ENCODE measurements around the gene CHST3. TPM values are rescaled to one million over a fixed set of nuclear protein-coding genes. Genes with fewer than 3 reads are reported as not detected.
"Not testable (repeated sequence)": the region's sequence is repeated elsewhere in the genome, so short reads cannot be mapped to it uniquely, and the experiment has no call there.

CHST3 gene
- polyA plus RNA-seq, 2 of the 4 experiments (the other 2 are of a cell fraction), result 12.8 to 23.1 TPM

GRCh38 chr10:71984809-71985388 is 20.7 kb downstream of the CHST3 start (continued):
- no peak for TF ChIP-seq USF2 (IDR thresholded peaks at IDR 0.05)
- TF ChIP-seq, protein P1, sequence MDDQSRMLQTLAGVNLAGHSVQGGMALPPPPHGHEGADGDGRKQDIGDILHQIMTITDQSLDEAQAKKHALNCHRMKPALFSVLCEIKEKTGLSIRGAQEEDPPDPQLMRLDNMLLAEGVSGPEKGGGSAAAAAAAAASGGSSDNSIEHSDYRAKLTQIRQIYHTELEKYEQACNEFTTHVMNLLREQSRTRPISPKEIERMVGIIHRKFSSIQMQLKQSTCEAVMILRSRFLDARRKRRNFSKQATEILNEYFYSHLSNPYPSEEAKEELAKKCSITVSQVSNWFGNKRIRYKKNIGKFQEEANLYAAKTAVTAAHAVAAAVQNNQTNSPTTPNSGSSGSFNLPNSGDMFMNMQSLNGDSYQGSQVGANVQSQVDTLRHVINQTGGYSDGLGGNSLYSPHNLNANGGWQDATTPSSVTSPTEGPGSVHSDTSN (IDR thresholded peaks at IDR 0.05), result no peak
- TF ChIP-seq SREBF2 (IDR thresholded peaks at IDR 0.05), result no peak

DNA sequence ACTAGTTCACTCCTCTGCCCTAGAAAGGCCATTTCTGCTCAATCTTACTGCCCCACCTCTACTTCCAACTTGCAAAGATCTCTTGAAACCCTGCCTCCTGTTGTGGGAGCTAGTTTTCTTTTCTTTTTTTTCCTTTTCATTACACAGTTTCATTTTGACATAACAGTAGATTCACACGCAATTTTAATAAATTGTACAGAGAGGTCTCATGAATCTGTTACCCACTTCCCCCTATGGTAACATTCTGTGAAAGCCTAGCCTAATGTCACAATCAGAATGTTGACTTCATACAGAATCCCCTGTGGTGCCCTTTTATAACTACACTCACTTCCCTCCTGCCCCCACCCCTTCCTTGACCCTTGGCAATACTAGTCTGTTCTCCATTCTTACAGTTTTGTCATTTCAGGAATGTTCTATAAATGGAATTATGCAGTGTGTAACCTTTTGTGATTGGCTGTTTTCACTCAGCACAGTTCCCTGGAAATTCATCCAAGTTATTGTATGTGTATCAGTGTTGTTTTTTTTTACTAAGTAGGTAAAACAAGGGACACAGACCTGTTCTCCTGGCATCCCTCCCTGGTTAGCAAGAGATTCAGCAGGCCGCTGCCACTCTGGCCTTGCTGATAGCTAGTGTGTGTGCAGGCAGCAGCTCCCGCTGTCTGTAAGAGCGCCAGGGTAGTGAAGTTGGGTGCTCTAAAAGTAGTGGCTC is 21.5 kb downstream of the CHST3 start:
- FAIRE-seq (no peak), ATAC-seq (peak; percentile 19 to 47; a peak in 3 of 6 replicates), DNase-seq (ENCODE audit: low read depth in 1 of 2, low spot score in 1 of 2) (no peak)
- Histone ChIP-seq H3K4me2 (no peak overlapping the region), H3K4me3 (no peak overlapping the region), H3K4me1 (peaks cover 24% of the 10 kb centered on the region), H3K9me3 (0 out of 3 replicates have a peak, but pooled peaks cover 3% of the 10 kb centered on the region), H3K27ac (peak overlapping the region in 1 of 2 experiments; percentile 47; a peak in 2 of 6 replicates)
- POLR2A ChIA-PET, result no interaction called here
- CTCF ChIA-PET, result interaction anchor here (0.6 to 8.7 kb wide), 6 partner anchors 10 to 193 kb away, joined by 3 to 48 read pairs (median 6); no protein-coding TSS in a partner anchor
- TF ChIP-seq ZC3H11A (IDR thresholded peaks at IDR 0.05) (no peak), CHD2 (IDR thresholded peaks at IDR 0.05; ENCODE audit: low read length, partially characterized antibody) (no peak), CHD4 (IDR thresholded peaks at IDR 0.05; ENCODE audit: borderline replicate concordance) (no peak), HMGXB4 (CRISPR knock-in tag; IDR thresholded peaks at IDR 0.05; ENCODE audit: borderline replicate concordance) (no peak), EHF (CRISPR knock-in tag; IDR thresholded peaks at IDR 0.05) (no peak), TFCP2L1 (CRISPR knock-in tag; IDR thresholded peaks at IDR 0.05) (no peak), RNF2 (IDR thresholded peaks at IDR 0.05; ENCODE audit: borderline replicate concordance, low read depth) (no peak), MAX (IDR thresholded peaks at IDR 0.05) (no peak), FOSB (CRISPR knock-in tag; IDR thresholded peaks at IDR 0.05) (no peak), FOXS1 (CRISPR knock-in tag; IDR thresholded peaks at IDR 0.05) (no peak), MYC (IDR thresholded peaks at IDR 0.05; ENCODE audit: borderline replicate concordance, low read length) (no peak), EP300 (IDR thresholded peaks at IDR 0.05) (no peak), NPAS2 (CRISPR knock-in tag; IDR thresholded peaks at IDR 0.05; ENCODE audit: borderline replicate concordance) (no peak), HEYL (CRISPR knock-in tag; IDR thresholded peaks at IDR 0.05) (no peak), NR3C1 (IDR thresholded peaks at IDR 0.05) (no peak), MAZ (IDR thresholded peaks at IDR 0.05; ENCODE audit: borderline replicate concordance, low read depth, low read length) (no peak)
- TF ChIP-seq, protein P2, sequence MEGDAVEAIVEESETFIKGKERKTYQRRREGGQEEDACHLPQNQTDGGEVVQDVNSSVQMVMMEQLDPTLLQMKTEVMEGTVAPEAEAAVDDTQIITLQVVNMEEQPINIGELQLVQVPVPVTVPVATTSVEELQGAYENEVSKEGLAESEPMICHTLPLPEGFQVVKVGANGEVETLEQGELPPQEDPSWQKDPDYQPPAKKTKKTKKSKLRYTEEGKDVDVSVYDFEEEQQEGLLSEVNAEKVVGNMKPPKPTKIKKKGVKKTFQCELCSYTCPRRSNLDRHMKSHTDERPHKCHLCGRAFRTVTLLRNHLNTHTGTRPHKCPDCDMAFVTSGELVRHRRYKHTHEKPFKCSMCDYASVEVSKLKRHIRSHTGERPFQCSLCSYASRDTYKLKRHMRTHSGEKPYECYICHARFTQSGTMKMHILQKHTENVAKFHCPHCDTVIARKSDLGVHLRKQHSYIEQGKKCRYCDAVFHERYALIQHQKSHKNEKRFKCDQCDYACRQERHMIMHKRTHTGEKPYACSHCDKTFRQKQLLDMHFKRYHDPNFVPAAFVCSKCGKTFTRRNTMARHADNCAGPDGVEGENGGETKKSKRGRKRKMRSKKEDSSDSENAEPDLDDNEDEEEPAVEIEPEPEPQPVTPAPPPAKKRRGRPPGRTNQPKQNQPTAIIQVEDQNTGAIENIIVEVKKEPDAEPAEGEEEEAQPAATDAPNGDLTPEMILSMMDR (IDR thresholded peaks at IDR 0.05), result no peak
- TF ChIP-seq, protein P3, sequence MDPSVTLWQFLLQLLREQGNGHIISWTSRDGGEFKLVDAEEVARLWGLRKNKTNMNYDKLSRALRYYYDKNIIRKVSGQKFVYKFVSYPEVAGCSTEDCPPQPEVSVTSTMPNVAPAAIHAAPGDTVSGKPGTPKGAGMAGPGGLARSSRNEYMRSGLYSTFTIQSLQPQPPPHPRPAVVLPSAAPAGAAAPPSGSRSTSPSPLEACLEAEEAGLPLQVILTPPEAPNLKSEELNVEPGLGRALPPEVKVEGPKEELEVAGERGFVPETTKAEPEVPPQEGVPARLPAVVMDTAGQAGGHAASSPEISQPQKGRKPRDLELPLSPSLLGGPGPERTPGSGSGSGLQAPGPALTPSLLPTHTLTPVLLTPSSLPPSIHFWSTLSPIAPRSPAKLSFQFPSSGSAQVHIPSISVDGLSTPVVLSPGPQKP (IDR thresholded peaks at IDR 0.05; ENCODE audit: low read depth, low read length), result no peak
- 85% methylated on average over 4 of the region's 4 CpGs for WGBS (ENCODE audit: missing lambda C conversion rate)

DNA sequence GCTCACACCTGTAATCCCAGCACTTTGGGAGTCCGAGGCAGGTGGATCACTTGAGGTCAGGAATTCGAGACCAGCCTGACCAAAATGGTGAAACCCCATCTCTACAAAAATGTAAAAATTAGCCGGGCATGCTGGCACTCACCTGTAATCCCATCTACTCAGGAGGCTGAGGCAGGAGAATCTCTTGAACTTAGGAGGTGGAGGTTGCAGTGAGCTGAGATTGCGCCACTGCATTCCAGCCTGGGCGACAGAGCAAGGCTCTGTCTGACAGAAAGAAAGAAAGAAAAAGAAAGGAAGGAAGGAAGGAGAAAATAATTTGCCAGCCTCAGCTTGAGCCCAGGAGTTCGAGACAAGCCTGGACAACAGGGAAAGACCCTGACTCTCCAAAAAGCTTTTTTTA is 24.7 kb downstream of the CHST3 start:
- H3K4me2 ChIP-seq; H3K9me3 ChIP-seq; H3K4me3 ChIP-seq; ATAC-seq; H3K27ac ChIP-seq; FAIRE-seq; DNase-seq (ENCODE audit: low read depth in 1 of 2, low spot score in 1 of 2); POLR2A ChIA-PET: not testable (repeated sequence)
- WGBS (ENCODE audit: missing lambda C conversion rate), result 96% methylated on average over 6 of the region's 6 CpGs
- CTCF ChIA-PET, result interaction anchor here (2.5 to 8.7 kb wide), 2 partner anchors 17 to 60 kb away, joined by 6 to 48 read pairs; no protein-coding TSS in a partner anchor
- H3K4me1 ChIP-seq, result peaks cover 14% of the 10 kb centered on the region; the same call in 2 of the 3 replicates

Data from A549 (cell line).